ENCODE data around the gene COL8A2. TPM values are rescaled to one million over a fixed set of nuclear protein-coding genes. Genes with fewer than 3 reads are reported as not detected.

COL8A2 gene
- polyA plus RNA-seq, 3 donors = 0.90 to 3.0 (median 1.6) TPM

DNA sequence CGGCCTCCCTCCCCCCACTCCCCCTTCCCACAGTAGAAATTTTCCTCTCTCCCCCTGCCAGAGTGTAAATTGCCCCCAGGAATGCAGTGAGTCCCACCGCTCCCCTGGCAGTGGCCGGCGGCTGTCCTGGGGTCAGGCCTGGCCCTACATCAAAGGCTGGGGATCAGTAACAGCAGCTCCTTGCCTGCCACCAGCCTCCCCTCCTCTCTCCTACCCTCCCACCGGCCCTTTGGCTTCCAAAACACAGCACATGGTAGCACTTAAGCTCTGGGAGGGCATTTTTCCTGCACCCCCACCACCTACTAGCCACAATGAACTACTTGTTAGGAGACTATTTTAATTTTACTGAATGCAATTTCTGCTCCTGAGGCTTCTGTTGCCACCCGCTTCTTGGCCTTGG is 9.0 kb upstream of the COL8A2 start:
- peaks cover 27 to 35% of the 10 kb centered on the region in 2 donors for H3K36me3 ChIP-seq (replicated peaks in 1 of 2; ENCODE audit: control insufficient read depth in 1 of 2, insufficient read depth in 2 of 2, low read length in 2 of 2)
- WGBS (ENCODE audit: insufficient coverage) = 92% methylated on average over 6 of the region's 6 CpGs
- no peaks in the 10 kb centered on the region for H3K79me2 ChIP-seq (ENCODE audit: insufficient read depth, low read length)
- H3K4me1 ChIP-seq (ENCODE audit: control insufficient read depth in 1 of 2, insufficient read depth in 2 of 2, low read length in 2 of 2) = peaks cover 7 to 8% of the 10 kb centered on the region in 2 donors
- TF ChIP-seq CTCF (IDR thresholded peaks at IDR 0.05) = no peak
- Mint-ChIP-seq H3K4me3 (no peak overlapping the region), H3K4me1 (peaks cover 13% of the 10 kb centered on the region), H3K36me3 (peaks cover 27 to 29% of the 10 kb centered on the region in 2 donors), H3K27me3 (ENCODE audit: low read depth in 3 of 3) (no peaks in the 10 kb centered on the region), H3K9me3 (no peaks in the 10 kb centered on the region), H3K27ac (no peak overlapping the region)
- H4K20me1 ChIP-seq (ENCODE audit: insufficient read depth, low read length) = no peaks in the 10 kb centered on the region
- no peak overlapping the region for H3K4me2 ChIP-seq (replicated peaks; ENCODE audit: extremely low read depth, low read length, poor library complexity, severe bottlenecking)
- intact Hi-C loops (cut with micrococcal nuclease) = loop anchor here (1.0 to 2.0 kb wide), 2 partner anchors 33 to 34 kb away; no protein-coding TSS in a partner anchor
- DNase-seq = no peak
- no peaks in the 10 kb centered on the region for H3K27me3 ChIP-seq (ENCODE audit: control insufficient read depth in 2 of 2, insufficient read depth in 2 of 2, low read length in 2 of 2)
- H3K9me3 ChIP-seq (replicated peaks in 1 of 2; ENCODE audit: control insufficient read depth in 1 of 2, insufficient read depth in 1 of 2, low read length in 2 of 2) = no peaks in the 10 kb centered on the region
- H2AFZ ChIP-seq (ENCODE audit: insufficient read depth, low read depth, low read length, poor library complexity, severe bottlenecking) = no peak overlapping the region
- no peak overlapping the region for H3K27ac ChIP-seq (ENCODE audit: low read depth in 1 of 2, low read length in 2 of 2)
- H3K9ac ChIP-seq (ENCODE audit: insufficient read depth, low read length, poor library complexity, severe bottlenecking) = no peak overlapping the region
- no peak overlapping the region for H3K4me3 ChIP-seq (replicated peaks in 1 of 3; ENCODE audit: low read depth in 2 of 3, low read length in 3 of 3)

- Histone ChIP-seq H3K79me2 (ENCODE audit: insufficient read depth, low read length) (no peaks in the 10 kb centered on the region), H3K4me3 (replicated peaks in 1 of 3; ENCODE audit: low read depth in 2 of 3, low read length in 3 of 3) (no peak overlapping the region), H4K20me1 (ENCODE audit: insufficient read depth, low read length) (no peaks in the 10 kb centered on the region), H3K9ac (ENCODE audit: insufficient read depth, low read length, poor library complexity, severe bottlenecking) (no peak overlapping the region), H3K27me3 (ENCODE audit: control insufficient read depth in 2 of 2, insufficient read depth in 2 of 2, low read length in 2 of 2) (no peaks in the 10 kb centered on the region), H3K4me1 (ENCODE audit: control insufficient read depth in 1 of 2, insufficient read depth in 2 of 2, low read length in 2 of 2) (peaks cover 10 to 12% of the 10 kb centered on the region in 2 donors), H3K4me2 (replicated peaks; ENCODE audit: extremely low read depth, low read length, poor library complexity, severe bottlenecking) (no peak overlapping the region), H3K9me3 (replicated peaks in 1 of 2; ENCODE audit: control insufficient read depth in 1 of 2, insufficient read depth in 1 of 2, low read length in 2 of 2) (no peaks in the 10 kb centered on the region), H3K27ac (ENCODE audit: low read depth in 1 of 2, low read length in 2 of 2) (no peak overlapping the region), H2AFZ (ENCODE audit: insufficient read depth, low read depth, low read length, poor library complexity, severe bottlenecking) (no peak overlapping the region), H3K36me3 (replicated peaks in 1 of 2; ENCODE audit: control insufficient read depth in 1 of 2, insufficient read depth in 2 of 2, low read length in 2 of 2) (peaks cover 25 to 30% of the 10 kb centered on the region in 2 donors)
- H3K27ac Mint-ChIP-seq = no peak overlapping the region
- DNase-seq = peak in 1 of 3 donors; percentile 30
- H3K27me3 Mint-ChIP-seq (ENCODE audit: low read depth in 3 of 3) = no peaks in the 10 kb centered on the region
- 95% methylated on average over 2 of the region's 3 CpGs for WGBS (ENCODE audit: insufficient coverage)
- H3K36me3 Mint-ChIP-seq = peaks cover 24 to 25% of the 10 kb centered on the region in 2 donors
- TF ChIP-seq CTCF (IDR thresholded peaks at IDR 0.05) = no peak
- H3K4me1 Mint-ChIP-seq = peaks cover 14% of the 10 kb centered on the region
- intact Hi-C loops (cut with micrococcal nuclease) = no loop called here
- H3K4me3 Mint-ChIP-seq = no peak overlapping the region
- H3K9me3 Mint-ChIP-seq = no peaks in the 10 kb centered on the region
Observed at GRCh38 chr1:36133484-36133883, 8.5 kb upstream of the COL8A2 start.

Measured in CD14-positive monocyte (primary cell).